ENCODE results near the gene SLC7A14.

SLC7A14 gene

DNA sequence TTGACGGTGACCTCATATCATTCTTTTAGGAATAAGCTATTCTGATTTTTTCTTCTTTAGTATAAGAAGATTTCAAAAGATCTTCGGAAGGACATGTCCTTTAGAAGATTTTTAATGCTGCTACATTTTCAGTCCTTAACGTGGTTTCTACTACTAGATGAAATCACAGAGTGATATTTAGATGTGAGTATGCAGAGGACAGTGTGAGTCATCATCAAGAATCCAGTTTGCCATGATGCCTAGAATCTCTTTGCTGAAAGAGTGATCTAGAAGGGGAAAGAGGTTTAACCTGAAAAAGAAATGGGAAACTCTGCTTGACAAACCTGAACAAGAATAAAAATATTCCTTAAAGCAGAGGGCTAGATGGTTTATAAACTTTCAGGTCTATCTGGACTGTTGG is 43.2 kb downstream of the SLC7A14 start:
- in situ Hi-C loops (cut with HindIII; ENCODE audit: low sequenced_read_pairs), result no loop called here

DNA sequence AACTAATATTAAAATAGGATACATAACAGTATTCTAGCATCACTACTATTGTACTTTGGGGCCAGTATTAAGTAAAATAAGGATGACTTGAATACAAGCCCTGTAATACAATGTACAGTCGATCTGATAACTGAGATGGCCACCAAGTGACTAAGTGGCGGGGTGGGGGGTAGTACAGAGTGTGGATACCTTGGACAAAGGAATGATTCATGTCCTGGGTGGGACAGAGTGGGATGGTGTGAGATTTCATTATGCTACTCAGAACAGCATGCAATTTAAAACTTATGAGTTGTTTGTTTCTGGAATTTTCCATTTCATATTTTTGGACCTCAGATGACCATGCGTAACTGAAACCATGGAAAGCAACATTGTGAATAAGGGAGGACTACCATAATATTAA is 46.0 kb downstream of the SLC7A14 start:
- in situ Hi-C loops (cut with HindIII; ENCODE audit: low sequenced_read_pairs), result no loop called here

DNA sequence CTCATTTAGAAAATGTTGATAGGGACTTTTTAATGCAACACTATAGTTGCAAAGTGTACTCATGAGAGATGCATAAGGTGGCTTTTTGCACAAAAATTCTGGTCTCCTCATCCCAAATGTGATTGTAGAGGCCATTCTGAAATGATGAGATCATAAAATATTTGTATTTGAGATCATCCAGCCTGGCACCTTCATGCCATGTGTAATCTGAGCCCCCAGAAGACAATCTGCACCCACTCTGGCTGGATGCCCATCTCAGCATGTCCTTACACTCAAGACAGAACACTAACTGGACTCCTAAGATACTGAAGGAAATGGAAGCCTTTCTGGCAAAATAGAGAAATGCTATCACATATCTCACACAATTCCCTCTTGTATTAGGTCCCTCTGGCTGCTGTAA is 49.2 kb downstream of the SLC7A14 start:
- in situ Hi-C loops (cut with HindIII; ENCODE audit: low sequenced_read_pairs), result no loop called here

DNA sequence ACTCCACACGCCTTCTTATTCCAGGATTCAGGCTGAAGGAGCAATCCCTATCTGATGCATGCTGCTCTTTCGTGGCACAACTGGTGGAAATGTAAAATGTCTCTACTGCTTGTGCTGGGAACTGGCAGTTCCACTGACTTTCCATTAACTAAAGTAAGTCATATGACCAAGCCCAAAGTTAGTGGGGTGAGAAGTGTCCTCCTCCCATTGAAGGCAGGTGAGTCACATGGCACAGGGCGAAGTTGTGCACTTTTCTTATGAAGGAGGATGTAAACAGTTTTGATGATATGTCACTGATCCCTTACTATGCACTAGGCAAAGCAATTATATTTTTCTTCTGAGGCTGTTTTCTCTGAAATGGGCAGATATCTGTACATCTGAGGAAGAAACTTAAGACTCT is 51.6 kb downstream of the SLC7A14 start:
- in situ Hi-C loops (cut with HindIII; ENCODE audit: low sequenced_read_pairs), result loop anchor here (5.0 kb wide), 2 partner anchors 52 to 53 kb away; partner anchors contain the start of gene SLC7A14

DNA sequence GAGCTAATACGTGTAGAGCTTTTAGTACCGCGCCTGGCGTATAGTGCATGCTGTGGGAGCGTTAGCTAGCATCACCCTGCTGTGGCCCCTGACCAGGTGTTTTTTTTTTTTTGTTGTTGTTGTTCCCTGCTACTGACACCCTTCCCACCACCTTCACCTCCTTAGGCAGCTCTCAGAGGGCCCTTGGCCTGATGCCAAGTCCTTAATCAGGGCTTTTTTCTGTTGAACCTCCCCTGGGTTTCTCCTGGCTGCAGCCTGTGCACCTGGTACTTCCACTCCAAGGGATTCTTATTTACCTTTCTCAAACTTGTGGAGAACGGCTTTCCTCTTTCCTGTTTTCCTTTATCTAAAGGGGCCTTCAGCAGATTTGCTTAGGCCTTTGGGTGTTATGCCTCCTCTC is 53.3 kb downstream of the SLC7A14 start:
- in situ Hi-C loops (cut with HindIII; ENCODE audit: low sequenced_read_pairs), result loop anchor here (5.0 kb wide), 2 partner anchors 50 to 55 kb away; partner anchors contain the start of gene SLC7A14

DNA sequence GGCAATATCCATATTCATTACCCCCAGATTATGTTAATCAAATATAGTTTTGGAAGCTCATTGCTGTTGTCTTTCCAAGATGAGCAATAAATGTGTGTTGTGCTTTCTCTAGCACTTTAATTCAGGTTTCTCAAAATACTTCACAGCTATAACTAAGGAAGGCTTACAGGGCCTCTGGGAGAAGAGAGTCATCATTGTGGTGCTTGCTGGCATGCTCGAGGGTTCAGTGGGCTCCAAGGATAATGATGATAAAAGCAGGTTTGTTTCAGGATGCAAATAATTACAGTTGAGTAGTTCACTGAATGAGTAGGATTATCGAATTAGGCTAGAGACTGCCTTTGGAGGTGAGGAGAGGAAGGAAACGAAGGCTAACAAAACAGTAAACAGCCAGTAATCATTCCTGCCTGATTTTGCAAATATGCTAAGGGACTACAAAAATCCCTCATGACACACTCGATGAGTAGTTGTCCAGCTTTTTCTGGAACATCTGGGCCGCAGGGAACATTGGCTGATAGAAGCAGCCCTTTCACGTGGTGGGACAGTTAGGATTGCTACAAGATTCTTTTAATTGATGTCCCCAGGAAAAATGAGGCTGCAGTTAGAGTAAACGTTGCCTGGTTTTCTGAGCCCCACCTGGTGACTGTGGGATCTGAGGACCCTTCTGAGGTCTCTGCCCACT is 54.1 kb downstream of the SLC7A14 start:
- in situ Hi-C loops (cut with HindIII; ENCODE audit: low sequenced_read_pairs), result loop anchor here (5.0 kb wide), 2 partner anchors 49 to 56 kb away; partner anchors contain the start of gene SLC7A14

DNA sequence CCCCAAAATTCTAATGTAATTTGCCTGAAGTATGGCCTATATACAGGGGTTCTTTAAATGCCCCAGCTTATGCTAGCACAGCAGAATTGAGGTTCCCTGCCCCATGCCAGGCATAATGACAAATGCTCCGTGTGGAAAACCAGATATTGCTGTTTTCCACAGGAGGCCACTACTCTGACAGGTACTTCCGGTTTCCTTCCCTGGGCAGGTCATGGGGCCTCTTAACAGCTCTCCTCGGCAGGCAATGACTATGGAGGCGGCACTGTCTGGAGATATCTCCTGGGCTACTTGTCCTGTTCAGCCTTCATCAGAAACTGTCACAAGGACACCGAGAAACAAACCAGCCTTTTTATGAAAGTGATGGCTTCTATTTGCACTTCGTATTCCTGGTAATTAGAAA is 54.8 kb downstream of the SLC7A14 start:
- in situ Hi-C loops (cut with HindIII; ENCODE audit: low sequenced_read_pairs), result loop anchor here (5.0 kb wide), 2 partner anchors 49 to 56 kb away; partner anchors contain the start of gene SLC7A14

DNA sequence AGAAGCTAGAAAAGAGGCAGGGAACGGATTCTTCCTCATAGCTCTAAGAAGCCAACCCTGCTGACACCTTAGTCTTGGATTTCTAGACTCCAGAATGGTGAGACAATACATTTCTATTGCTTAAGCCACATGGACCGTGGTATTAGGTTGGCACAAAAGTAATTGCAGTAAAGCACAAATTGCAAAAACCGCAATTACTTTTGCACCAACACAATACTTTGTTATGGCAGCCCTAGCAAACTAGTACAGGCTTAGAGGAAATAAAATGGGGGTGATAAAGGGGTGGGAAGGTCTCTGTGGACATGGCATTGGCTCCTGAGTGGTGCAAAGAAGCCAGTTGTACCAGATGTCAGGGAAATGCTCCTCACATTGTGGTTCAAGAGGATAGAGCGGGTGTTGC is 56.0 kb downstream of the SLC7A14 start:
- in situ Hi-C loops (cut with HindIII; ENCODE audit: low sequenced_read_pairs), result loop anchor here (5.0 kb wide), 2 partner anchors 48 to 57 kb away; partner anchors contain the start of gene SLC7A14

DNA sequence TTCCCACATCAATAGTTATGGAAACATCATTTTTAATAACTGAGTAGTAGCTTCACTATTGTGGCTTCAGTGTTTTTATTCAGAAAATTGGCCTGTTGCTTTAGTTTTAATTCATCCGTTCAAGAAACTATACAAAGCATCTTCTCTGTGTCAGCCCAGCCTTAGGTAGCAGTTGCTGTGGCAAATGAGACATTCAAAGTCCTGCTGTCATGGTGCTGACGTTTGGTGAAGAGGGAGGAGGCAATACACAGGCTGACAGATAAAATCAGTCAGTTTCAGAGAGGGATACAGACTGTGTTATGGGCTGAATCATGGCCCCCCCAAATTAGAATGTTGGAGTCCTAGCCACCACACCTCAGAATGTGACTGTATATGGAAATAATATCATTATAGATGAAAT is 56.5 kb downstream of the SLC7A14 start:
- in situ Hi-C loops (cut with HindIII; ENCODE audit: low sequenced_read_pairs), result no loop called here

DNA sequence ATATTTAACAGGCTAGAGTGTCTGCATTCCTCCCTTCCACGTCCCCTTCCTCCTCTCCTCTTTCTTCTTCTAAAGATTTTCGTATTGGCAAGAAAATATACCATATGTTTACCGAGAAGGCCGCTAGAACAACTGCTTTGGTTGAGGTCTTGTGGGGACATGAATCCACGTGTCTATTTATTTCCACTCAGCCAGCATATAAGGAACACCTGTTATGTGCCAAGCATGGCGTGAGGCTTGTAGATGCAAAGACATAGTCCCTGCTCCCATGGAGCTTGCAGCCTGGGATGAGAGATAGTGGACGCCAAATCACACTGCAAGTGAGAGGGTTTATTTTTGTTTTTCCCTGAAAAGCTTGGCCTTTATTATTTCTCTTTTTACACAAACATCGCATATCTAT is 57.1 kb downstream of the SLC7A14 start:
- in situ Hi-C loops (cut with HindIII; ENCODE audit: low sequenced_read_pairs), result no loop called here

DNA sequence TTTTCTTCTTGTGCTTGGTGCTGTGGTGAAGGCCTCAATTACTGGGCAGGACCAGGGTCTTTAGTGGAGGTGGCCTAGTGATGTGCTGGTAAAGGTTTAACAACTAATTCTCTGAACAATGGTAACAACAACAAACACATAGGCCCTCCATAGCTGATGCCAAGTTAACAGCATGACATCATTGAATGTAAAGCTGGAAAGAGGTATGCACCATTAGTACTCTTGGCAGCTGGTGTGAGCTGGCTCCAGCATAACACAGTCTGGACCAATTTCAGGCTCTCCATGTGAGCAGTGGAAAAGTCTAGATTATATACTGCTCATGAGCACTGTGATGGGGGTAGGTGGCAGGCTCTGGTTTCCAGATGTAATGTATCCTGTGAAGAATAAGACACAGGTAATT is 61.8 kb downstream of the SLC7A14 start:
- in situ Hi-C loops (cut with HindIII; ENCODE audit: low sequenced_read_pairs), result no loop called here

DNA sequence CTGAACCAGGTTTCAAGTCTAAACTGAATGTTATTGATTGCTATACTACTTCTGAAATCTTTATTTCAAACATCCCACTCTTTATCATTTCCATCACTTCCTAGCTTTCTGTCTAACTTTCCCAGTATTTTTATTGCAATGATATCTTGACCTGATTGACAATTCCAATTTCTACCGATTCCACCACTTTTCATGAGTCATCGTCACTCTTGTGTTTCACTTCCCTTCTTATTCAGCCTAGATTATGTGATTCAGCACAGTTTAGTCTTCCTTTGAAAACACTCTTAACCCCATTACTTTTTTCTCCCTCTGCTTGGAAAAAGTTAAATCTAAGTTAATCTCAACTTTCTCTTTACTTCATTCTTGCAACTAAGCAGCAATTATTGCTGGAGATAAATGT is 62.6 kb downstream of the SLC7A14 start:
- in situ Hi-C loops (cut with HindIII; ENCODE audit: low sequenced_read_pairs), result no loop called here

DNA sequence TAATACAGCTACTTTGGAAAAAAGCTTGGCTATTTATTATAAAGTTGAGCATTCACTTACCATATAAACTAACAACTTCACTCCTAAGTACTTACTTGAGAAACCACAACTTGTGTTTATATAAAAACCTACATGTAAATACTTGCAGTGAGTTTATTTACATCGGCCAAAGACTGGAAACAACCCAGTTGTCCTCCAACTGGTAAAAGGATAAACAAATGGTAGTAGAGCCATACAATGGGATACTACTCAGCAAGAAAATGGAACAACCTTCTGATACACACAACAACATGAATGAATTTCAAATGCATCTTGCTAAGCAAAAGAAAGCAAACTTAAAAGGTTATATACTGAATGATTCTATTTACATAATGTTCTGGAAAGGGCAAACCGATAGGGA is 63.7 kb downstream of the SLC7A14 start:
- in situ Hi-C loops (cut with HindIII; ENCODE audit: low sequenced_read_pairs), result no loop called here

DNA sequence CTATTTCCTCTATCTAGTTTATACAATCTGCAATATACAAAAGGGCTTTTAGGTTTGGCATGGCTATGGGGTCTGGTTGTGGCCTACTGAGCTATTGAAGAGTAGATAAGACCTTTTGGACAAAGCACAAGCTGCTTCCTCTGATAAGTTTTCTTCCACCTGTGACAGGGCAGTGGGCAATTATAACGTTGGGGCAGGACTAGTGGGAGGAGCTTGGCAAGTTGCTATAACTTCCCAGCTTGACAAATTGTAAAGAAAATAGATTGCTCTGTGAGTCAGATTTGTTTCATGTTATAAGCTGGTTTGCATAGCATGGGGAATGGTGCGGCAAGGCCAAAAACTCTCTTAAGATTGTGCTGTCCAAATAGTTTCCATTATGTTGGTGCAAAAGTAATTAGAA is 64.9 kb downstream of the SLC7A14 start:
- in situ Hi-C loops (cut with HindIII; ENCODE audit: low sequenced_read_pairs), result no loop called here

DNA sequence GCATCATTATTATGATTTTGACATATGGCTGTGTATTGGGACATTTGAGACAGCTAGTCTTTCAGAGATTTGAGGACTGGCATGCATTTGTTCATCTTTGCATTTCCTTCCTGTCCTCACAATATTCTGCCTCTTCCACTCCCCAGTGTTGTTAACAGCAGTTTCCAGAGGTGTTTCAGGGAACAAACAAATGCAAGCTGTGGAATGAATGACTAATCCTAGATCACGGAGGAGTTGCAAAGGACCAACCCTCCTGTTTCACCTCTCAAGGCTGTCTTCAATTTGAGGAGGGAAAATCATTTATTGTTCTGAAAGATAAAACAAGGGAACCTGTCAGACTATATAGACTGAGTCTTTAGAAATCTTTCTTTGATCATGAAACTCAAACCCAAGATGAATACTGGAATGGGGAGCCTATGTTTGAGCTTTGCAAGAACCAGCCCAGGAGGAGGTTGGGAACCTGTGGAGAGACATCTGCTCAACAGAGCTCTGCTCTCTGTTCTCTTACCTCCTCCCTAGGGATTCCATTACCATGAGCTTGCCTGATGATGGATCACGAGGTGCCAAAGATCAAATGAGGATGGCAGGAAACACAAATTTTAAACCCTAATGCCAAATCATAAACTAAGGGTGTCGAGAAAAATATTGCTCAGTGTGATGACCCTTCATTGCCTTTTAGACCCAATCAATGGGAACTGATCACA is 68.5 kb downstream of the SLC7A14 start:
- in situ Hi-C loops (cut with HindIII; ENCODE audit: low sequenced_read_pairs), result no loop called here

DNA sequence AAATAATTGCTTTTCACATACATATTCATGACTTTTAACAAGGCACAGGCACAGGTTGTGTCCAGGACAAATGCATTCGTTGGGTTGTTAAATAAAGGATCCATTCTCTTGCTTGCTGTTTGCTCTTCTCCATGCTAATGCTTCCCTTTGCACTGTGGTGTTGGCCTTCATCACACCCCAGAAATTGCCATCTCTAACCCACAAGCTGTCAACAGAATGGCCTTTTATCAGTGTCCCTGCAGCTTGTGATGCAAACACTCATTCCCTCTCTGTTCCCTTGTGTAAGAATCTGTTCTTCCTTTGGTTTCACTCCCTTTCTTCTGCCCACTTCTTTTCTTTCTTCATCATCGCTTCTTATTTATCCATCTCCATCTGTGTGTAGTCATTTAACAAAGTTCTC is 72.2 kb downstream of the SLC7A14 start:
- in situ Hi-C loops (cut with HindIII; ENCODE audit: low sequenced_read_pairs), result no loop called here

DNA sequence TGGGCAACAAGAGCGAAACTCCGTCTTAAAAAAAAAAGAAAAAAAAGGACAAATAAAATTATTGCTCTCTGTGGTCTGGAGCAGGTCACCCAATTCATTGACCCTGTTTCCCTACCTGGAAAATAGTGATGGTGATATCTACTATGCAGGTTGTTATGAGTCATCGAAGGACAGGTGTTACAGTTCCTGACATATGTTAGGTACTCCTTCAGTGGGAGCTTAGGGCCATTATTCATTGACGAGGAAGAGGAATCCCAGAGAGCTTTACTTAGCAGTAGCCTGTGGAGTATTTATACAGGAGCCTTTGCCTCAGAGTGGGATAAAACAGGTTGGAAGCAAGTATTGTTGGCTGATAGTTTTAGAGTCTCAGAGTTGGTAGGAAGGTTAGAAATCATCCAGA is 74.5 kb downstream of the SLC7A14 start:
- in situ Hi-C loops (cut with HindIII; ENCODE audit: low sequenced_read_pairs), result no loop called here

DNA sequence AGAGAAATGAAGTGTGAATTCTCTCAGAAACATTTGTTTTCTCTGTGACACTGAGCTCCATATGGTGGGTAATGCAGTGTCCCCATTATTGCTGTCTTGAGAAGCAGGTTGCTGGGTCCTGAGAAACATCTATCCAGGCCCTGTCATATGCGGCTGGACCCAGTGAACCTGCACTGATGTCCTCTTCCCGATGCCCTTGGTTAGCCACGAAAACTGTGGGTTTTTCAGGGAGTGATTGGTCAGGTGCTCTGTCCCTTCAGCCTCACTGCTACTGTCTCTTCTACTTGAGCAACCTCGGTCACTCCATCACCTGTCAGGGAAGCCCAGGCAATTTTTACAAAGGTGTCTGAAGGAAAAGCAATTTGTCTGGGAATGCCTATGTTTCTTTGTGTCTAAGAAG is 77.0 kb downstream of the SLC7A14 start:
- in situ Hi-C loops (cut with HindIII; ENCODE audit: low sequenced_read_pairs), result no loop called here

DNA sequence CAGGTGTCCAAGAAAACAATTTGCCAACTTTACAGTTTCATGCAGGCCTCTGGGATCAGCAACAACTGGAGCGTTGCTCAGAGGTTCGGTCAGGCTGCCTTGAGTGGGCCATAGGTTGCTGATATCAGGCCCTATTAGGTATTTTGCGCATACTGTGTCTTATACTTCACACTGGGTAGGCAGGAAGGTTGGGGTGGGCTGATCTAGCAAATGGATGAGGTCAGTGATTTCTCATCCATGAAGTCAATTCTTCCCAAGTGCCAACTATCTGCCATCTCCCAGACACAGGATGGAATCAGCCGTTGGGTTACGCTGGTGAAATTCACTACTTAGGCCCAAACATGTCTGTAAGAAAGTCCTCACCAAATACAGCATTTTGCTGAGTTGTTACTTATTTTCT is 77.6 kb downstream of the SLC7A14 start:
- in situ Hi-C loops (cut with HindIII; ENCODE audit: low sequenced_read_pairs), result no loop called here

DNA sequence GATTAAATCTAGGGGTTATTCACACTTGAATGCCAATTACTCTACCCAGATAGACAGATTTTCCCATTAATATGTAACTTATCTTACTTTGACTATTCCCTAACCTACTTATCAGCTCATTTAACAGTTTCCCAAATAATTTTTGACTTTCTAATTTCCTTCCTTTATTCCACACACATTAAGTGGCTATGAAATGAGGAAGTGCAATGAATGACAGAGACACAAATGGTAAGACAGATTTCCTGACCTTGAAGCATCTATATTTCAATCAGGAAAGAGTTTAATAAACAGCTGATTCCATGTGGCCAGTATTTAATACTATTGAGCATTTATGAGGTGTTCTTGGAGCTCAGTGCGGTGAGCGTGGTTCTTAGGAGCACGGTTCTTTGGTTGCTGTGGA is 78.8 kb downstream of the SLC7A14 start:
- in situ Hi-C loops (cut with HindIII; ENCODE audit: low sequenced_read_pairs), result no loop called here

DNA sequence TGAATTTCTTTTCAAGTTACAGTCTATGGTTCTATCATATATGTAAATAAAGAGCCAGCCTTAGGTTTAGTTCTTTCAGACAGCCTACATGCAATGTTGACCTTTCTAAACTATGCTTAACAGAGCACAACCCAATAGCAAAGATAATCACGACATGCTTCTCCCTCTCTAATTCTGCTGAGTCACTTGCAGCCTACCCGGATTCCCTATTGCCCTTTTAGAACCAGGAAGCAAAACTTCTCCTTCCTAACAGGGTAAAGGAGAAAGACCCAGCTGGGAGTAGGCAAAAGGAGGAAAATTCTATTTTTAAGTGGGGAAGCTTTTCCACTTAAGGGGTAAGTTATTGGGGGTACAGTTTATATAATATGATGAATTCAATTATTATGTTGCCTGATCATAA is 79.3 kb downstream of the SLC7A14 start:
- in situ Hi-C loops (cut with HindIII; ENCODE audit: low sequenced_read_pairs), result no loop called here

DNA sequence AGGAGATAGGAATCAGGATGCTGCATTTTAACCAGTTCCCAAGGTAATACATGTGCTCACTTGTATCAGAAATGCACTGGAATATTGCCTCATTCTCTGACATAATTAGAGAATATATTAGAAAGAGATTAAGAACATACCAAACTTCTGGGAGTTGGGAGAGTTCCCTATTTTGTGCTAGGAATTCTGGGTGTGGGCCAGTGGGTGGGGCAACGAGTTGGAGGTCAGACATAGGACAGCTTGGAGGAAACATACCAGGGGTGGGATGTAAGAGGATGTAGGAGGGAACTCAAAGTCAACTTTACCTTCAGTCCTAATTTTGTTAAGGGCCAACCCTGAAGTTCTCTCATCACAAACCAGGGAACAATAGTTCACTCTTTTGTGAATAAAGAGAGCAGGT is 83.6 kb downstream of the SLC7A14 start:
- in situ Hi-C loops (cut with HindIII; ENCODE audit: low sequenced_read_pairs), result no loop called here
